Stimulated activated CD4-positive, alpha-beta T cell treated with anti-CD3 and anti-CD28 coated beads, TNF-alpha, amount 100 ng/mL, for 1 hour (primary cell): ENCODE measurements around the gene PRKG1.
"Not testable (repeated sequence)": the region's sequence is repeated elsewhere in the genome, so short reads cannot be mapped to it uniquely, and the experiment has no call there.

Experiments used
- DNase-seq, 3 donors: peaks; one replicate each; pipeline ENCODE4 v3.0.0-alpha.2; 2020; ENCODE audit warnings: low read depth in 3 of 3, low spot score in 1 of 3

The PRKG1 gene

GRCh38 chr10:52145636-52146035, 1071.3 kb downstream of the PRKG1 start:
- no peak for DNase-seq

- DNase-seq, result no peak
These were observed 1072.5 kb downstream of the PRKG1 start for GRCh38 chr10:52146766-52147165.

GRCh38 chr10:52170776-52171175, 1096.5 kb downstream of the PRKG1 start:
- no peak for DNase-seq

- DNase-seq, result no peak
These were observed 1098.3 kb downstream of the PRKG1 start for GRCh38 chr10:52172581-52172980.

DNA sequence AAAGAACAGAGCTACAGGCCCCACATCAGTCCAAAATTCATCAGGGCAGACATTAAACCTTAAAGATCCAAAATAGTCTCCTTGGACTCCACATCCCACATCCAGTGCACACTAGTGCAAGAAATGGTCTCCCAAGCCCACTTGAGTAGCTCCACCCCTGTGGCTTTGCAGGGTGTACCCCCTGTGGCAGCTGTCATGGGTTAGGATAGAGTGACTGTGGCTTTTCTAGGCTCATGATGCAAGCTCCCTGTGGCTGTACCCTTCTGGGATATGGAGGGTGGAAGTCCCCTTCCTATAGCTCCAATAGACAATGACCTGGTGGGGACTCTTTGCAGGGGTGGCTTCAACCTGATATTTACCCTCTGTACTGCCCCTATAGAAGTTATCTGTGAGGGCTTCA, 1111.0 kb downstream of the PRKG1 start:
- DNase-seq, result no peak

- no peak for DNase-seq
These were observed 1113.4 kb downstream of the PRKG1 start for GRCh38 chr10:52187521-52188258.

GRCh38 chr10:52191049-52191448, 1116.8 kb downstream of the PRKG1 start:
- DNase-seq, result no peak

- DNase-seq, result no peak
These were observed 1119.9 kb downstream of the PRKG1 start for GRCh38 chr10:52194191-52194590.

- no peak for DNase-seq
These were observed 1120.4 kb downstream of the PRKG1 start for GRCh38 chr10:52194716-52195115.

GRCh38 chr10:52197098-52197497, 1122.8 kb downstream of the PRKG1 start:
- no peak for DNase-seq

DNA sequence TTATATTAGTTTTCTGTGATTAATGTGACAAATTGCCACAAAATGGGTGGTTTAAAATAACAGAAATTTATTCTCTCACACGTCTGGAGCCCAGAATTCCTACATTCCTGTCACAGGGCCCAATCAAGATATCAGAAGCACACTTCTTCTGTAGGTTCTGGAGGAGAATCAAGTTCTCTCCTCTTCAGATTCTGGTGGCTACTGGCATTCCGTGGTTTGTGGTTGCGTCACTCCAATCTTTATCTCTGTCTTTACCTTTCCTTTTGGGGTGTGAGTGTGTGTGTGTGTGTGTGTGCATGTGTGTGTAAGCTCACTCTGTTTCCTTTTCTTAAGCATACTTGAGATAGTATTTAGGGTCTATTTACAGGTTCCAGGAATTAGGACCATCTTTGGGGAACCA, 1124.3 kb downstream of the PRKG1 start:
- no peak for DNase-seq

GRCh38 chr10:52204906-52205305, 1130.6 kb downstream of the PRKG1 start:
- DNase-seq, result not testable (repeated sequence)

DNA sequence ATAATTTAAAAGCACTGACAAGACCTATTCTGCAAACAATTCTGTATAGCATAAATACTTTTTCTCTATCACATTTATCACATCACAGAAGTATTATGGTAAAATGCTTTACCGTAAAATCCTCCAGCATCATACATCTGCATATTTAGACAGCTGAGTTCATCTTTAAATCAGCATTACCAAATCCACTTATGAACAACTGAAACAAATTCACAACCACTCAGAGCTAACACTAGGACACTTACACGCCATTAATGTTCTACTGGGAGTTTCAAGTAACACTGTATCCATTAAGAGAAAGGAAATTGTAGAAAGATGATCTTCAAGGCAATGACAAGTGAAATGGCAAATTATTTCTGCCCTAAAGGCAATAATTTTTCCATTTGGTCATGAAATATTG, 1134.1 kb downstream of the PRKG1 start:
- no peak for DNase-seq

- no peak for DNase-seq
These were observed 1135.9 kb downstream of the PRKG1 start for GRCh38 chr10:52210161-52210560.

DNA sequence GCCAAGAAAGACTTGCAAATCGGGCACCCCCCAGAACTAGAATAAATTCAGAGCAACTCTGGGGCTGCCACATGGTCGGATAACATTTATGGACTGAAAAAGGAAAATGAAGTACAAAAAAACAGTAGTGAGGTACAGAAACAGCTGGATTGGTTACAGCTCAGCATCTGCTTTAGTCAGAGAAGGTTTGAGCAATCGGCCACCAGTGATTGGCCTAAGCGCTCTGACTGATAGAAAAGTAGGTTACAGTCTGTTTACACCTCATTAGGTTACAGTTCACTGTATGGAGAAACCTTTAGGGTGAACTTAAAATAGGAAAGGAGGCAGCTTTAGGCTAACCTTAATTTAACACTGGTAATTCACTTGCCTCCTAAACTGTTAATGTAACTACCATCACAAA, 1137.8 kb downstream of the PRKG1 start:
- no peak for DNase-seq

DNA sequence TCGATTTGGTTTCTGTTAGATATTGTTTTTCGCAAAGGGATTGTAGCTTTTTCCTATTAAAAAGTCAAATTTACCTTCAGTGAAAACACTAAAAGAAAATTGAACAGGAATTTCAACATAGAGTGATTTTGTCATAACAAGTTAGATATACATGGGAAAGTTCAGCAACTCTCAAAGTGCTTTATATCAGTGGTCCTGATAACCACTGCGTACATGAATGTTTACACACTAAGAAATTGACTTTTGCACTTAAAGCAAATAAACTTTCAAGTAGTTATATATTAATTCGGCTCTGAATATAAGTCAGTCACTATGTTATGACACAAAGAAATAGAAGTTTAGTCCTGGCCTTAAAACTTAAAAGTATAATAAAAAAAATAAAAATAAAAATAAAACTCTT, 1138.5 kb downstream of the PRKG1 start:
- DNase-seq, result no peak

- DNase-seq, result no peak
These were observed 1139.0 kb downstream of the PRKG1 start for GRCh38 chr10:52213321-52213752.

DNA sequence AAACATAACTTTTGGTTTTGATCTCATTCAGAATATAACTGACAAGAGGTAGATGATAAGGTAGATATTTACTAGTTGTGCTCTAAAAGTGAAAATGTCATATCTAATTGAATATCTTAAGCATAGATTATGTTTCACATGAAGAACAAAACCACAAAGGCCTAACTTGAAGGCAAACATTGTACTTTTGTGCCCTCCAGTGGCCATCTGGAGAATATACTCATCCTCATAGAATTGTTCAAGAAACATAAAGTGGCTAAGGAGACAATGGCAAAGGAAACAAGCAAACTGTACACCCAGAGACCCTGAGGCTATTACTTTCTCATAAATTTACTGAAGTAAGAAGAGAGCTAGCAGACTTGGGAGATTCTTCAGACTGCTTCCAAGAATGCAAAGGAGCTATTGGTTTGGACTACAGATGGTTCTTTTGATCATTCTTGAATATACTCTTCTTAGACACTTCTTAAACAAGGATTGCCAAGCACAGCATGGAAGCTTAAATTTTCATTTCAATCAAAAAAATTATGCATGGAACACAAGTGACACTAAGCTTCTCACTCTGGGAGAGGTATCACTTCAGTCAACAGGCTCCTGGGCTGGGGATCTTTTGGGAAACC, 1141.6 kb downstream of the PRKG1 start:
- no peak for DNase-seq

DNA sequence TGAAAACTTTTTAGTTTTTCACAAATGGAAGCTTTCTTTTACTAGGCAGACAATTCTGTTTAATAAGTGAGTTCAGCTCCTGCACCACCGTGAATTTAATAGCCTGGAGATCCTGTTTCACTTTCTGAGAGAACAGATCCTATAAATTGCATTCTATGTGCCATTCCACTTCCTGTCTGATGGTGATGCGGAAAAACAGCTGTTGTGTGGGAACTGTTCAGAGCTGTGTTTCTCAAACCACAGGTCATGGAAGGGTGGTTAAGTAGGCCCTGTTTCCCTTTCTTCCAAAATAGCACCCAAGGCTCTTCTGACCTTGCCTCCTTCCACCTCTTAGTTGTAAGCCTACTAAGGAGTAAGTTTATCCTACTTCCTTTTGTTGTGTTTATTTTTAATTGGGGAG, 1142.6 kb downstream of the PRKG1 start:
- DNase-seq, result no peak

- no peak for DNase-seq
These were observed 1143.2 kb downstream of the PRKG1 start for GRCh38 chr10:52217531-52217930.

GRCh38 chr10:52220947-52221346, 1146.7 kb downstream of the PRKG1 start:
- DNase-seq, result no peak

DNA sequence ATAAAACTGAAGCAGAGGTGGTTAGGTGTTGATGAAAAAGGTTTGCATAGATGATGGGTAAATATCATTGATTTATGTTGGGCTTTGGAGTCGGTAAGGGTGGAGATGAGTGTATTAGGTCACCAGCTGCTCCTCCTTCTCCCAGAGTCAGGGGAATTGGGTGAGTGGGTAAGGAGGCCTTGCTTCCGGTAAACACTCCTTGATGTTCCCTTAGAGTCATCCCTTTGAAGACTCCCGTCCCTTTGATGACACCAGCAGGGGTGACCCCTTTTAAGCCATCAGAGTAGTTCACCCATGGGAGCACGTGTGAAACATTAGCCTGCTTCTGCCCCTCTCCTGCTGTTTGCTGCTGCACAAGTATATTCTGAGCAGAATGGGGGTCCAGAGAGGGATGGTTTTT, 1147.6 kb downstream of the PRKG1 start:
- no peak for DNase-seq
